Sigmoid colon (tissue), 4 donors: Measurements from ENCODE around the gene OMP.
A peak's percentile ranks its signal among the peaks of the same experiment; 100 is the strongest.

Source experiments
- EP300 ChIP-seq, 4 donors: sonication (generic); formaldehyde crosslinking; IDR thresholded peaks; one replicate each; pipeline ENCODE4 v1.6.1; 2017; ENCODE audit warnings: antibody characterized with exemption in 4 of 4
- POLR2A ChIP-seq, 2 donors: fragments of 450-650 bp; IDR thresholded peaks; one replicate each; pipeline ENCODE4 v1.6.1; 2016; ENCODE audit warnings: antibody characterized with exemption in 2 of 2, mild to moderate bottlenecking in 2 of 2, moderate library complexity in 2 of 2
- POLR2AphosphoS5 ChIP-seq, 4 donors: sonication (generic); formaldehyde crosslinking; IDR thresholded peaks; one replicate each; pipeline ENCODE4 v1.6.1; 2017; ENCODE audit warnings: antibody characterized with exemption in 4 of 4
- TF ChIP-seq, protein P1 (sequence below), 4 experiments: fragments of 450-650 bp in 3 of 4; fragments of 200-600 bp in 1 of 4; IDR thresholded peaks; one replicate each; pipeline ENCODE4 v1.5.1; 2016 to 2019; ENCODE audit warnings: antibody characterized with exemption in 4 of 4, mild to moderate bottlenecking in 3 of 4, moderate library complexity in 2 of 4

DNA sequence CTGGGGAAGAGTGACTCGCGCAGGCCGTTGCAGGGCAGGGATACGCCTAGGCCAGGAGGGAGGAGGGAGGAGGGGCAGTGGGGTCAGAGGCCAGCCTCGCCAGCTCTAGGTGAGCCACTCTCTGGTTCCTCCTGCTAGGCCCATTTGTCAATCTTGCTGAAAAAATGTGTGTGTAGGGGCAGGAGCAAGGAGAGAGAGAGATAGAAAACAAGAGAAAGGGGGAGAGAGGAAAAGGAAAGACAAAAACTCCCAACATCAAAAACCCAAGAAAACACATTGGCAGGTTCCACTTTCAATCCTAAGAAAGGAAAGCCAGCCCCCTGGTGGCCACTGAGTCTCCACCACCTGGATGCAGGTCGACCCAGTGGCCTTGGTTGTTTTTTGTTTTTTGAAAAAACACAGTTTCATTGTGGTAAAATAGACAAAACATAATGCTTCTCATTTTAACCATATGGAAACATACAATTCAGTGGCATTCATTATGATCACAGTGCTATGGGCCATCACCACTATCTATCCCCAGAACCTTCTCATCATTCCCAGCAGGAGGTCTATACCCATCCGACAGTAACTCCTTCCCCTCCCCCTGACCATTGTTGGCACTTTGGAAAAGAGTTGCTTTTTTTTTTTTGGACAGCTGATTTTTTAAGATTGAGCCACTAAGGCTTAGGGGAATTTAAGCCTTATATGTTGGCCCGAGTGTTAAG lies 10.9 kb downstream of the OMP start:
- TF ChIP-seq, protein P1, sequence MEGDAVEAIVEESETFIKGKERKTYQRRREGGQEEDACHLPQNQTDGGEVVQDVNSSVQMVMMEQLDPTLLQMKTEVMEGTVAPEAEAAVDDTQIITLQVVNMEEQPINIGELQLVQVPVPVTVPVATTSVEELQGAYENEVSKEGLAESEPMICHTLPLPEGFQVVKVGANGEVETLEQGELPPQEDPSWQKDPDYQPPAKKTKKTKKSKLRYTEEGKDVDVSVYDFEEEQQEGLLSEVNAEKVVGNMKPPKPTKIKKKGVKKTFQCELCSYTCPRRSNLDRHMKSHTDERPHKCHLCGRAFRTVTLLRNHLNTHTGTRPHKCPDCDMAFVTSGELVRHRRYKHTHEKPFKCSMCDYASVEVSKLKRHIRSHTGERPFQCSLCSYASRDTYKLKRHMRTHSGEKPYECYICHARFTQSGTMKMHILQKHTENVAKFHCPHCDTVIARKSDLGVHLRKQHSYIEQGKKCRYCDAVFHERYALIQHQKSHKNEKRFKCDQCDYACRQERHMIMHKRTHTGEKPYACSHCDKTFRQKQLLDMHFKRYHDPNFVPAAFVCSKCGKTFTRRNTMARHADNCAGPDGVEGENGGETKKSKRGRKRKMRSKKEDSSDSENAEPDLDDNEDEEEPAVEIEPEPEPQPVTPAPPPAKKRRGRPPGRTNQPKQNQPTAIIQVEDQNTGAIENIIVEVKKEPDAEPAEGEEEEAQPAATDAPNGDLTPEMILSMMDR (IDR thresholded peaks at IDR 0.05), result peak in 1 of 4 experiments; percentile 52
- TF ChIP-seq POLR2A (IDR thresholded peaks at IDR 0.05) (no peak), EP300 (IDR thresholded peaks at IDR 0.05) (no peak), POLR2AphosphoS5 (IDR thresholded peaks at IDR 0.05) (no peak)
